Fibroblast of villous mesenchyme (primary cell): ENCODE data around the gene TENT4A. TPM values are rescaled to one million over a fixed set of nuclear protein-coding genes. Genes with fewer than 3 reads are reported as not detected.

Experiments
- DNase-seq: peaks from one replicate; pipeline ENCODE4 v3.0.0-alpha.2; 2010; ENCODE audit warnings: low read depth
- H3K4me3 ChIP-seq: 2 replicates; pipeline ENCODE4 v1.5.1; 2011; ENCODE audit warnings: low read depth, mild to moderate bottlenecking, low read length
- CTCF ChIP-seq: IDR thresholded peaks from 2 replicates; pipeline ENCODE4 v1.5.1; 2012; ENCODE audit warnings: low read depth, mild to moderate bottlenecking, low read length; ENCODE audit not compliant: insufficient read depth
- total RNA-seq: library from RNA; depleted of rRNA; stranded (reverse); fragments of >200 nt; gene quantifications from 2 replicates; pipeline ENCODE4 v1.2.3, GENCODE V29; 2012

TENT4A gene
- total RNA-seq, 1 donor, result 23.3 TPM

- H3K4me3 ChIP-seq, result no peak overlapping the region
- no peak for TF ChIP-seq CTCF
- DNase-seq, result no peak
Measured at GRCh38 chr5:6674886-6675285, 38.3 kb upstream of the TENT4A start.

- DNase-seq, result no peak
- H3K4me3 ChIP-seq, result no peak overlapping the region
- TF ChIP-seq CTCF, result no peak
Measured at GRCh38 chr5:6675784-6676491, 37.3 kb upstream of the TENT4A start.

GRCh38 chr5:6676702-6677101, 36.5 kb upstream of the TENT4A start:
- TF ChIP-seq CTCF, result no peak
- H3K4me3 ChIP-seq, result no peak overlapping the region
- DNase-seq, result no peak

- TF ChIP-seq CTCF, result no peak
- no peak overlapping the region for H3K4me3 ChIP-seq
- no peak for DNase-seq
Measured at GRCh38 chr5:6678385-6678784, 34.8 kb upstream of the TENT4A start.

GRCh38 chr5:6680922-6681321, 32.3 kb upstream of the TENT4A start:
- no peak for DNase-seq
- TF ChIP-seq CTCF, result no peak
- no peak overlapping the region for H3K4me3 ChIP-seq

GRCh38 chr5:6681682-6682081, 31.6 kb upstream of the TENT4A start:
- no peak overlapping the region for H3K4me3 ChIP-seq
- TF ChIP-seq CTCF, result no peak
- DNase-seq, result no peak

GRCh38 chr5:6682239-6682638, 31.0 kb upstream of the TENT4A start:
- no peak for TF ChIP-seq CTCF
- H3K4me3 ChIP-seq, result no peak overlapping the region
- no peak for DNase-seq
